HG03432 (cell line): ENCODE results near the gene LRRC19.
A peak's percentile ranks its signal among the peaks of the same experiment; 100 is the strongest.

Experiments
- ATAC-seq: cut with Tn5 transposase; IDR thresholded peaks from one replicate; pipeline ENCODE4 v1.9.1; 2021; ENCODE audit warnings: mild to moderate bottlenecking, moderate library complexity; ENCODE audit not compliant: unreplicated experiment

LRRC19 gene

GRCh38 chr9:27005491-27005890 is at the start of gene LRRC19:
Gene LRRC19 (minus strand): TSS chr9:27005672. CDS start chr9:26999694, 5,978 bp downstream.
- no peak for ATAC-seq

GRCh38 chr9:27054841-27055240 is 49.4 kb upstream of the LRRC19 start:
- ATAC-seq: no peak

GRCh38 chr9:27054125-27054524 is 48.7 kb upstream of the LRRC19 start:
- ATAC-seq: no peak

GRCh38 chr9:27053369-27054022 is 48.0 kb upstream of the LRRC19 start:
- no peak for ATAC-seq

GRCh38 chr9:27047136-27047535 is 41.7 kb upstream of the LRRC19 start:
- ATAC-seq: no peak

- no peak for ATAC-seq
Measured at GRCh38 chr9:27043176-27043575, 37.7 kb upstream of the LRRC19 start.

- ATAC-seq: no peak
Measured at GRCh38 chr9:27042476-27042875, 37.0 kb upstream of the LRRC19 start.

GRCh38 chr9:27041746-27042145 is 36.3 kb upstream of the LRRC19 start:
- ATAC-seq: no peak

- ATAC-seq: no peak
Measured at GRCh38 chr9:27037499-27037898, 32.0 kb upstream of the LRRC19 start.

- peak; percentile 87 for ATAC-seq
Measured at GRCh38 chr9:27033815-27034403, 28.4 kb upstream of the LRRC19 start.

GRCh38 chr9:27029186-27029585 is 23.7 kb upstream of the LRRC19 start:
- no peak for ATAC-seq

- no peak for ATAC-seq
Measured at GRCh38 chr9:27022920-27023319, 17.4 kb upstream of the LRRC19 start.

GRCh38 chr9:27019589-27019988 is 14.1 kb upstream of the LRRC19 start:
- ATAC-seq: no peak

- ATAC-seq: no peak
Measured at GRCh38 chr9:27003426-27004077, 1.9 kb downstream of the LRRC19 start.

- ATAC-seq: no peak
Measured at GRCh38 chr9:26995810-26996209, 9.7 kb downstream of the LRRC19 start.

- peak; percentile 71 for ATAC-seq
Measured at GRCh38 chr9:26983340-26983739, 22.1 kb downstream of the LRRC19 start.

- no peak for ATAC-seq
Measured at GRCh38 chr9:26975728-26976707, 29.5 kb downstream of the LRRC19 start.

GRCh38 chr9:26974927-26975326 is 30.5 kb downstream of the LRRC19 start:
- ATAC-seq: no peak

GRCh38 chr9:26973989-26974388 is 31.5 kb downstream of the LRRC19 start:
- ATAC-seq: no peak

GRCh38 chr9:26971721-26972120 is 33.8 kb downstream of the LRRC19 start:
- ATAC-seq: no peak

GRCh38 chr9:26956860-26957233 is 48.6 kb downstream of the LRRC19 start:
- no peak for ATAC-seq
